Esophagus muscularis mucosa (tissue), 3 donors: ENCODE data around the gene ZNF460.

Experiments used
- CTCF ChIP-seq, 3 experiments: fragments of 200-600 bp in 2 of 3; fragments of 450-650 bp in 1 of 3; sonication (generic) in 2 of 3; IDR thresholded peaks; one replicate each; pipeline ENCODE4 v1.5.1; 2017 to 2019; ENCODE audit warnings: antibody characterized with exemption in 3 of 3, mild to moderate bottlenecking in 2 of 3, moderate library complexity in 1 of 3
- POLR2A ChIP-seq: fragments of 450-650 bp; IDR thresholded peaks from one replicate; pipeline ENCODE4 v1.6.1; 2017; ENCODE audit warnings: antibody characterized with exemption, moderate library complexity, mild to moderate bottlenecking, low read depth
- POLR2AphosphoS5 ChIP-seq, 2 donors: sonication (generic); formaldehyde crosslinking; IDR thresholded peaks; one replicate each; pipeline ENCODE4 v1.6.1; 2017; ENCODE audit warnings: antibody characterized with exemption in 2 of 2

GRCh38 chr19:57342582-57342981 lies 62.3 kb downstream of the ZNF460 start:
- no peak for TF ChIP-seq CTCF (IDR thresholded peaks at IDR 0.05)
- TF ChIP-seq POLR2A = no peak
- no peak for TF ChIP-seq POLR2AphosphoS5 (IDR thresholded peaks at IDR 0.05)
